IMR-90 (cell line): ENCODE results near the gene OR52I2. TPM values are rescaled to one million over a fixed set of nuclear protein-coding genes. Genes with fewer than 3 reads are reported as not detected.

Experiments used
- ATAC-seq: fragments of 200-7000 bp; cut with Tn5 transposase; 2 replicates; pipeline ENCODE4 v1.9.1; 2020; ENCODE audit warnings: low read depth, mild to moderate bottlenecking, moderate library complexity
- BruUV-seq: library from RNA; stranded (reverse); fragments of 400-500 nt; replicated peaks from 2 replicates; lab custom pipeline; 2021; lab: Mats Ljungman, UMichigan
- CTCF ChIA-PET: fragments of 300-600 bp; formaldehyde crosslinking; extraction: SDS; loops from one replicate; lab custom pipeline; 2021; ENCODE audit warnings: antibody characterized with exemption; lab: Yijun Ruan, JAX
- POLR2A ChIA-PET: fragments of 300-600 bp; sonication (Branson Sonifier 250); formaldehyde crosslinking; loops from one replicate; lab custom pipeline; 2022; ENCODE audit warnings: antibody characterized with exemption; ENCODE audit not compliant: unreplicated experiment; lab: Charles Lee
- DNase-seq: peaks from one replicate; pipeline ENCODE4 v3.0.0; 2013
- H2AFZ ChIP-seq: replicated peaks from 2 replicates; pipeline ENCODE3; 2013; ENCODE audit warnings: low read length, mild to moderate bottlenecking; ENCODE audit not compliant: poor library complexity
- H2AK5ac ChIP-seq: 2 replicates; pipeline ENCODE4 v1.6.1; 2013; ENCODE audit warnings: low read depth, low read length, inconsistent platforms
- H2AK9ac ChIP-seq: replicated peaks from 2 replicates; pipeline ENCODE3; 2013; ENCODE audit warnings: mild to moderate bottlenecking, low read depth, low read length, moderate library complexity; ENCODE audit not compliant: poor library complexity
- H2BK120ac ChIP-seq: 2 replicates; pipeline ENCODE4 v1.6.1; 2013; ENCODE audit warnings: low read depth, low read length, inconsistent platforms
- H2BK15ac ChIP-seq: 3 replicates; pipeline ENCODE4 v1.6.1; 2013; ENCODE audit warnings: low read depth, low read length, inconsistent platforms
- H2BK20ac ChIP-seq: 2 replicates; pipeline ENCODE4 v1.6.1; 2013; ENCODE audit warnings: low read depth, mild to moderate bottlenecking, inconsistent platforms, low read length, moderate library complexity
- H2BK5ac ChIP-seq: 2 replicates; pipeline ENCODE4 v1.6.1; 2013; ENCODE audit warnings: mild to moderate bottlenecking, low read depth, low read length, inconsistent platforms; ENCODE audit not compliant: poor library complexity, severe bottlenecking
- H3K14ac ChIP-seq: replicated peaks from 2 replicates; pipeline ENCODE4 v1.6.1; 2013; ENCODE audit warnings: low read depth, low read length, inconsistent platforms
- H3K18ac ChIP-seq: 2 replicates; pipeline ENCODE4 v1.6.1; 2013; ENCODE audit warnings: low read depth, low read length, control low read depth
- H3K23ac ChIP-seq: 2 replicates; pipeline ENCODE4 v1.6.1; 2013; ENCODE audit warnings: low read depth, low read length, inconsistent platforms
- H3K27ac ChIP-seq: 2 replicates; pipeline ENCODE4 v1.5.1; 2013; ENCODE audit warnings: mild to moderate bottlenecking, control low read depth, low read length; ENCODE audit not compliant: insufficient read depth
- H3K27me3 ChIP-seq: 2 replicates; pipeline ENCODE4 v1.6.1; 2013; ENCODE audit warnings: low read length; ENCODE audit not compliant: control insufficient read depth, insufficient read depth
- H3K36me3 ChIP-seq: 2 replicates; pipeline ENCODE4 v1.6.1; 2013; ENCODE audit warnings: low read length, mixed read lengths; ENCODE audit not compliant: control insufficient read depth, insufficient read depth
- H3K4ac ChIP-seq: 2 replicates; pipeline ENCODE4 v1.6.1; 2013; ENCODE audit warnings: low read depth, low read length, inconsistent platforms
- H3K4me1 ChIP-seq: 2 replicates; pipeline ENCODE4 v1.6.1; 2013; ENCODE audit warnings: low read length, mixed read lengths; ENCODE audit not compliant: control insufficient read depth, insufficient read depth
- H3K4me2 ChIP-seq: 2 replicates; pipeline ENCODE4 v1.6.1; 2013; ENCODE audit warnings: low read depth, mild to moderate bottlenecking, control low read depth, low read length, moderate library complexity
- H3K4me3 ChIP-seq: 2 replicates; pipeline ENCODE4 v1.5.1; 2013; ENCODE audit warnings: low read depth, mild to moderate bottlenecking, control low read depth, low read length, moderate library complexity; ENCODE audit not compliant: insufficient read depth
- H3K56ac ChIP-seq: 2 replicates; pipeline ENCODE4 v1.6.1; 2013; ENCODE audit warnings: low read length, inconsistent platforms; ENCODE audit not compliant: insufficient read depth; ENCODE audit errors: extremely low read depth
- H3K79me1 ChIP-seq, 2 experiments: 2 replicates each; pipeline ENCODE4 v1.6.1; 2013; ENCODE audit warnings: low read length in 2 of 2, inconsistent platforms in 1 of 2, low read depth in 1 of 2
- H3K9ac ChIP-seq: 2 replicates; pipeline ENCODE4 v1.6.1; 2013; ENCODE audit warnings: low read depth, low read length, control low read depth
- H3K9me1 ChIP-seq: 2 replicates; pipeline ENCODE4 v1.6.1; 2013; ENCODE audit warnings: low read length, inconsistent platforms; ENCODE audit not compliant: insufficient read depth
- H3K9me3 ChIP-seq: 2 replicates; pipeline ENCODE4 v1.6.1; 2013; ENCODE audit warnings: low read length; ENCODE audit not compliant: control insufficient read depth, insufficient read depth
- H4K20me1 ChIP-seq: 2 replicates; pipeline ENCODE4 v1.6.1; 2013; ENCODE audit warnings: low read length, inconsistent platforms; ENCODE audit not compliant: insufficient read depth
- H4K5ac ChIP-seq: 2 replicates; pipeline ENCODE4 v1.6.1; 2013; ENCODE audit warnings: mild to moderate bottlenecking, low read depth, low read length, control low read depth
- H4K8ac ChIP-seq, 2 experiments: 2 replicates each; pipeline ENCODE4 v1.6.1; 2013; ENCODE audit warnings: low read depth in 2 of 2, low read length in 2 of 2, control low read depth in 1 of 2, inconsistent platforms in 1 of 2
- H4K91ac ChIP-seq: 2 replicates; pipeline ENCODE4 v1.6.1; 2013; ENCODE audit warnings: low read depth, low read length, inconsistent platforms; ENCODE audit not compliant: insufficient read depth
- BHLHE40 ChIP-seq: fragments of 150-350 bp; IDR thresholded peaks from 2 replicates; pipeline ENCODE4 v1.6.1; 2016; ENCODE audit warnings: mild to moderate bottlenecking, low read depth, low read length
- CHD1 ChIP-seq: IDR thresholded peaks from 2 replicates; pipeline ENCODE4 v1.6.1; 2012; ENCODE audit warnings: low read depth, low read length, improper control_type of control experiment
- FOS ChIP-seq: fragments of 150-350 bp; IDR thresholded peaks from 2 replicates; pipeline ENCODE4 v1.6.1; 2016; ENCODE audit warnings: low read depth, low read length
- MAFK ChIP-seq: IDR thresholded peaks from 2 replicates; pipeline ENCODE4 v1.6.1; 2012; ENCODE audit warnings: low read depth, low read length, improper control_type of control experiment
- MAZ ChIP-seq: IDR thresholded peaks from 2 replicates; pipeline ENCODE4 v1.6.1; 2012; ENCODE audit warnings: low read depth, mild to moderate bottlenecking, low read length, improper control_type of control experiment, moderate library complexity, borderline replicate concordance
- MXI1 ChIP-seq: IDR thresholded peaks from 2 replicates; pipeline ENCODE4 v1.6.1; 2012; ENCODE audit warnings: low read depth, mild to moderate bottlenecking, low read length, moderate library complexity, borderline replicate concordance
- NFE2L2 ChIP-seq: fragments of 150-350 bp; IDR thresholded peaks from 2 replicates; pipeline ENCODE4 v1.6.1; 2016; ENCODE audit warnings: low read depth, mild to moderate bottlenecking, low read length
- POLR2A ChIP-seq: IDR thresholded peaks from 2 replicates; pipeline ENCODE4 v1.6.1; 2012; ENCODE audit warnings: mild to moderate bottlenecking, low read depth, low read length
- RAD21 ChIP-seq: IDR thresholded peaks from 2 replicates; pipeline ENCODE4 v1.6.1; 2012; ENCODE audit warnings: low read length, improper control_type of control experiment
- RCOR1 ChIP-seq: IDR thresholded peaks from 2 replicates; pipeline ENCODE4 v1.6.1; 2012; ENCODE audit warnings: mild to moderate bottlenecking, low read length, improper control_type of control experiment; ENCODE audit not compliant: insufficient replicate concordance
- RFX5 ChIP-seq: IDR thresholded peaks from 2 replicates; pipeline ENCODE4 v1.8.0; 2012; ENCODE audit warnings: low read depth, mild to moderate bottlenecking, low read length, moderate library complexity
- SMC3 ChIP-seq: fragments of 150-350 bp; IDR thresholded peaks from 2 replicates; pipeline ENCODE4 v1.6.1; 2016; ENCODE audit warnings: low read depth, mild to moderate bottlenecking, antibody characterized with exemption, low read length, moderate library complexity
- WGBS, 2 experiments: methylation state at CpG; one replicate each; pipeline versions ENCODE4 v1.1.5 to v1.1.7; 2013; ENCODE audit warnings: missing lambda C conversion rate in 2 of 2; ENCODE audit not compliant: insufficient read length in 1 of 2; ENCODE audit errors: extremely low coverage in 2 of 2; 5-methylcytosine and 5-hydroxymethylcytosine counted together
- dilution Hi-C: fragments of 300-500 bp; cut with HindIII; formaldehyde crosslinking; loops from one replicate; pipeline ENCODE4 v1.14.3; 2018; ENCODE audit warnings: low sequenced_read_pairs; ENCODE audit not compliant: unreplicated experiment
- in situ Hi-C: fragments of 300-500 bp; cut with MboI; formaldehyde crosslinking; loops from 3 replicates; pipeline ENCODE4 v1.14.3; 2019; ENCODE audit warnings: low sequenced_read_pairs, inconsistent platforms, mixed read lengths
- intact Hi-C: fragments of 100-400 bp; cut with micrococcal nuclease; formaldehyde crosslinking; loops from 2 replicates; pipeline ENCODE4 v1.10.0; 2022
- polyA plus RNA-seq, 3 experiments: library from polyadenylated mRNA; depleted of rRNA; stranded (reverse); fragments of >200 nt; gene quantifications; 2 replicates each; pipeline ENCODE4 v1.2.3, GENCODE V29; 2012; ENCODE audit warnings: low replicate concordance in 1 of 3
- total RNA-seq: library from RNA; depleted of rRNA; stranded (reverse); fragments of >200 nt; gene quantifications from 2 replicates; pipeline ENCODE4 v1.2.3, GENCODE V29; 2012
- TF ChIP-seq, protein P1 (sequence below): conservative IDR thresholded peaks from 2 replicates; pipeline ENCODE4 v1.5.1; 2012; ENCODE audit warnings: mild to moderate bottlenecking, low read depth, low read length, improper control_type of control experiment
- TF ChIP-seq, protein P2 (sequence below): fragments of 150-350 bp; IDR thresholded peaks from 2 replicates; pipeline ENCODE4 v1.6.1; 2016; ENCODE audit warnings: low read depth, mild to moderate bottlenecking, low read length, moderate library complexity, borderline replicate concordance

Gene OR52I2
- total and polyA plus RNA-seq, 2 of the 4 experiments (the other 2 are of a cell fraction) = not detected

DNA sequence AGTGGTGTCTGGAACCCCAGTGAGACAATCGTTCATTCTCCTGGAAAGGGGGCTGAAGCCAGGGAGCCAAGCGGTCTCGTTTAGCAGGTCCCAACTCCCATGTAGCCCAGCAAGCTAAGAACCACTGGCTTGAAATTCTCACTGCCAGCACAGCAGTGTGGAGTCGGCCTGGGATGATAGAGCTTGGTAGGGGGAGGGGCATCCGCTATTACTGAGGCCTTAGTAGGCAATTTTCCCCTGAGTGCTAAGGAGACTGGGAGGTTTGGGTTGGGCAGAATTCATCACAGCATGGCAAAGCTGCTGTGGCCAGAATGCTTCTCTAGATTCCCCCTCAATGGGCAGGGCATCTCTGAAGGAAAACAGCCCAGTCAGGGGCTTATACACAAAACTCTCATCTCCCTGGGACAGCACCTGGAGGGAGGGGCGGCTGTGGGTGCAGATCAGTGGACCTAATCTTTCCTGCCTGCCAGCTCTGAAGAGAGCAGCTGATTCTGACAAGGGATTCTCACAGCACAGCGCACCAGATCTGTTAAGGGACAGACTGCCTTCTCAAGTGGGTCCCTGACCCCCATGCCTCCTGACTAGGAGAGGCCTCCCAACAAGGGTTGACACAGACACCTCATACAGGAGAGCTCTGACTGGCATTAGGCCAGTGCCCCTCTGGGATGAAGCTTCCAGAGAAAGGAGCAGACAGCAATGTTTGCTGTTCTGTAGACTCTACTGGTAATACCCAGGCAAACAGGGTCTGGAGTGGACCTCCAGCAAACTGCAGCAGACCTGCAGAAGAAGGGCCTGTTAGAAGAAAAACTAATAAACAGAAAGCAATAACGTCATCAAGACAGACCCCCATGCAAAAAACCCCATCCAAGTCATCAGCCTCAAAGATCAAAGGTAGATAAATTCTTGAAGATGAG is 21.8 kb upstream of the OR52I2 start:
- Histone ChIP-seq H3K18ac (no peak overlapping the region), H3K4me3 (no peak overlapping the region), H4K5ac (no peak overlapping the region), H2AFZ (no peak overlapping the region), H3K4me1 (no peaks in the 10 kb centered on the region), H3K56ac (no peak overlapping the region), H3K27me3 (no peaks in the 10 kb centered on the region), H2BK5ac (no peak overlapping the region), H2BK15ac (no peak overlapping the region), H3K27ac (no peak overlapping the region), H3K9me1 (no peaks in the 10 kb centered on the region), H3K9me3 (no peaks in the 10 kb centered on the region), H3K14ac (no peak overlapping the region), H4K20me1 (no peaks in the 10 kb centered on the region), H2AK5ac (no peak overlapping the region), H3K4ac (no peak overlapping the region), H3K79me1 (no peaks in the 10 kb centered on the region), H4K8ac (no peak overlapping the region), H2AK9ac (no peak overlapping the region), H2BK20ac (no peak overlapping the region), H3K9ac (no peak overlapping the region), H4K91ac (no peak overlapping the region), H3K23ac (no peak overlapping the region), H3K36me3 (no peaks in the 10 kb centered on the region), H3K4me2 (no peak overlapping the region), H2BK120ac (no peak overlapping the region)
- dilution Hi-C loops = no loop called here
- ChIA-PET CTCF (no interaction called here), POLR2A (no interaction called here)
- DNase-seq = no peak
- no peak for TF ChIP-seq FOS
- TF ChIP-seq CHD1 = no peak
- TF ChIP-seq, protein P1, sequence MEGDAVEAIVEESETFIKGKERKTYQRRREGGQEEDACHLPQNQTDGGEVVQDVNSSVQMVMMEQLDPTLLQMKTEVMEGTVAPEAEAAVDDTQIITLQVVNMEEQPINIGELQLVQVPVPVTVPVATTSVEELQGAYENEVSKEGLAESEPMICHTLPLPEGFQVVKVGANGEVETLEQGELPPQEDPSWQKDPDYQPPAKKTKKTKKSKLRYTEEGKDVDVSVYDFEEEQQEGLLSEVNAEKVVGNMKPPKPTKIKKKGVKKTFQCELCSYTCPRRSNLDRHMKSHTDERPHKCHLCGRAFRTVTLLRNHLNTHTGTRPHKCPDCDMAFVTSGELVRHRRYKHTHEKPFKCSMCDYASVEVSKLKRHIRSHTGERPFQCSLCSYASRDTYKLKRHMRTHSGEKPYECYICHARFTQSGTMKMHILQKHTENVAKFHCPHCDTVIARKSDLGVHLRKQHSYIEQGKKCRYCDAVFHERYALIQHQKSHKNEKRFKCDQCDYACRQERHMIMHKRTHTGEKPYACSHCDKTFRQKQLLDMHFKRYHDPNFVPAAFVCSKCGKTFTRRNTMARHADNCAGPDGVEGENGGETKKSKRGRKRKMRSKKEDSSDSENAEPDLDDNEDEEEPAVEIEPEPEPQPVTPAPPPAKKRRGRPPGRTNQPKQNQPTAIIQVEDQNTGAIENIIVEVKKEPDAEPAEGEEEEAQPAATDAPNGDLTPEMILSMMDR = no peak
- TF ChIP-seq RAD21 = no peak
- TF ChIP-seq RFX5 = no peak
- TF ChIP-seq POLR2A = no peak
- TF ChIP-seq MAZ = no peak
- no peak for TF ChIP-seq SMC3
- no peak for TF ChIP-seq RCOR1
- TF ChIP-seq MAFK = no peak
- TF ChIP-seq, protein P2, sequence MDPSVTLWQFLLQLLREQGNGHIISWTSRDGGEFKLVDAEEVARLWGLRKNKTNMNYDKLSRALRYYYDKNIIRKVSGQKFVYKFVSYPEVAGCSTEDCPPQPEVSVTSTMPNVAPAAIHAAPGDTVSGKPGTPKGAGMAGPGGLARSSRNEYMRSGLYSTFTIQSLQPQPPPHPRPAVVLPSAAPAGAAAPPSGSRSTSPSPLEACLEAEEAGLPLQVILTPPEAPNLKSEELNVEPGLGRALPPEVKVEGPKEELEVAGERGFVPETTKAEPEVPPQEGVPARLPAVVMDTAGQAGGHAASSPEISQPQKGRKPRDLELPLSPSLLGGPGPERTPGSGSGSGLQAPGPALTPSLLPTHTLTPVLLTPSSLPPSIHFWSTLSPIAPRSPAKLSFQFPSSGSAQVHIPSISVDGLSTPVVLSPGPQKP = no peak
- TF ChIP-seq NFE2L2 = no peak
- no peak for TF ChIP-seq BHLHE40
- TF ChIP-seq MXI1 = no peak
- in situ Hi-C loops = no loop called here
- intact Hi-C loops = no loop called here
- 27% methylated on average over 2 of the region's 8 CpGs; no CpG with 5 or more reads in 1 of the 2 experiments for WGBS, 2 experiments
- no peak for ATAC-seq
- BruUV-seq = no TSS peak
